SK-N-SH (cell line): ENCODE measurements around the gene MCTP2. TPM values are rescaled to one million over a fixed set of nuclear protein-coding genes. Genes with fewer than 3 reads are reported as not detected.

Source experiments
- CTCF ChIA-PET: fragments of 300-600, 350-600 bp; formaldehyde crosslinking; extraction: SDS; loops from one replicate; lab custom pipeline; 2021; lab: Yijun Ruan, JAX
- POLR2A ChIA-PET: fragments of 350-600 bp; sonication (Branson Sonifier 250); formaldehyde crosslinking; extraction: SDS; loops from one replicate; lab custom pipeline; 2020; ENCODE audit warnings: antibody characterized with exemption, inconsistent platforms; lab: Yijun Ruan, JAX
- DNase-seq: peaks from one replicate; pipeline ENCODE4 v3.0.0; 2012
- H2AFZ ChIP-seq: fragments of 200-600 bp; sonication (generic); 2 replicates; pipeline ENCODE4 v1.8.1; 2016; ENCODE audit warnings: antibody characterized with exemption, mild to moderate bottlenecking, low read depth
- H3F3A ChIP-seq: fragments of 200-600 bp; sonication (generic); replicated peaks from 2 replicates; pipeline ENCODE3; 2016; ENCODE audit warnings: antibody characterized with exemption, mild to moderate bottlenecking; ENCODE audit not compliant: insufficient read depth
- H3K27ac ChIP-seq, 2 experiments: fragments of 200-500 bp in 1 of 2; fragments of 200-600 bp in 1 of 2; sonication (Bioruptor generic) in 1 of 2; sonication (generic), shearing (Covaris generic) in 1 of 2; 2 replicates each; pipeline versions ENCODE4 v1.5.1 to v1.6.1; 2014 to 2016; ENCODE audit warnings: low read depth in 2 of 2, inconsistent platforms in 1 of 2, low read length in 1 of 2, mild to moderate bottlenecking in 1 of 2, mixed read lengths in 1 of 2
- H3K27me3 ChIP-seq: fragments of 200-600 bp; sonication (generic), shearing (Covaris generic); 2 replicates; pipeline ENCODE4 v1.6.1; 2016; ENCODE audit warnings: mixed run types; ENCODE audit not compliant: insufficient read depth
- H3K36me3 ChIP-seq, 2 experiments: fragments of 200-500 bp in 1 of 2; fragments of 200-600 bp in 1 of 2; sonication (Bioruptor generic) in 1 of 2; sonication (generic) in 1 of 2; replicated peaks in 1 of 2; 2 replicates each; pipeline versions ENCODE3 to v1.5.1; 2014 to 2016; ENCODE audit warnings: low read length in 1 of 2, mild to moderate bottlenecking in 1 of 2; ENCODE audit not compliant: insufficient read depth in 2 of 2, control insufficient read depth in 1 of 2
- H3K4me1 ChIP-seq, 2 experiments: fragments of 200-500 bp in 1 of 2; fragments of 200-600 bp in 1 of 2; sonication (Bioruptor generic) in 1 of 2; sonication (generic), shearing (Covaris generic) in 1 of 2; 2 replicates each; pipeline versions ENCODE4 v1.5.1 to v1.6.1; 2014 to 2016; ENCODE audit warnings: low read depth in 1 of 2, low read length in 1 of 2, mixed run types in 1 of 2; ENCODE audit not compliant: insufficient read depth in 2 of 2, control insufficient read depth in 1 of 2
- H3K4me2 ChIP-seq: fragments of 200-600 bp; sonication (generic), shearing (Covaris generic); 2 replicates; pipeline ENCODE4 v1.6.1; 2017; ENCODE audit warnings: mixed run types
- H3K4me3 ChIP-seq, 2 experiments: fragments of 200-500 bp in 1 of 2; fragments of 200-600 bp in 1 of 2; sonication (Bioruptor generic) in 1 of 2; sonication (generic), shearing (Covaris generic) in 1 of 2; 2 replicates each; pipeline versions ENCODE4 v1.5.1 to v1.8.1; 2014 to 2016; ENCODE audit warnings: low read depth in 2 of 2, inconsistent platforms in 1 of 2, low read length in 1 of 2, mild to moderate bottlenecking in 1 of 2, mixed read lengths in 1 of 2, moderate library complexity in 1 of 2
- H3K79me2 ChIP-seq: fragments of 200-600 bp; sonication (generic); 2 replicates; pipeline ENCODE4 v1.8.1; 2017; ENCODE audit warnings: mild to moderate bottlenecking; ENCODE audit not compliant: insufficient read depth
- H3K9ac ChIP-seq: fragments of 200-600 bp; sonication (generic); 2 replicates; pipeline ENCODE4 v1.6.1; 2017; ENCODE audit warnings: mixed run types
- H3K9me2 ChIP-seq: fragments of 200-600 bp; sonication (generic); 2 replicates; pipeline ENCODE4 v1.6.1; 2017; ENCODE audit warnings: mixed run types
- H3K9me3 ChIP-seq: fragments of 200-600 bp; sonication (generic); 2 replicates; pipeline ENCODE4 v1.6.1; 2017; ENCODE audit warnings: mixed run types, mild to moderate bottlenecking, moderate library complexity
- H4K20me1 ChIP-seq: fragments of 200-600 bp; sonication (generic); 2 replicates; pipeline ENCODE4 v1.6.1; 2017; ENCODE audit warnings: mild to moderate bottlenecking, mixed run types; ENCODE audit not compliant: insufficient read depth
- EP300 ChIP-seq, 2 experiments: IDR thresholded peaks; 2 replicates each; pipeline versions ENCODE4 v1.4.0 to v1.6.1; 2012; ENCODE audit warnings: borderline replicate concordance in 1 of 2, low read depth in 1 of 2, low read length in 1 of 2
- EZH2phosphoT487 ChIP-seq: fragments of 200-600 bp; sonication (generic); IDR thresholded peaks from 2 replicates; pipeline ENCODE4 v1.6.1; 2017; ENCODE audit warnings: low read depth, mixed run types, mild to moderate bottlenecking, antibody characterized with exemption, moderate library complexity, borderline replicate concordance
- FOSL2 ChIP-seq: IDR thresholded peaks from 2 replicates; pipeline ENCODE4 v1.4.0; 2012; ENCODE audit warnings: low read depth, mild to moderate bottlenecking, moderate library complexity, borderline replicate concordance
- FOXJ3 ChIP-seq: sonication (generic); formaldehyde crosslinking; IDR thresholded peaks from 2 replicates; pipeline ENCODE4 v1.5.1; 2020; ENCODE audit warnings: mild to moderate bottlenecking, missing genetic modification reagents
- GABPA ChIP-seq: IDR thresholded peaks from 2 replicates; pipeline ENCODE4 v1.4.0; 2012; ENCODE audit warnings: low read depth, mild to moderate bottlenecking
- GATA2 ChIP-seq: sonication (generic); formaldehyde crosslinking; IDR thresholded peaks from 2 replicates; pipeline ENCODE4 v1.5.0; 2020; ENCODE audit warnings: mild to moderate bottlenecking, missing genetic modification reagents
- MEF2A ChIP-seq: IDR thresholded peaks from 2 replicates; pipeline ENCODE4 v1.4.0; 2012; ENCODE audit warnings: low read depth, borderline replicate concordance
- NRF1 ChIP-seq: IDR thresholded peaks from 2 replicates; pipeline ENCODE4 v1.6.1; 2012; ENCODE audit warnings: low read depth, mild to moderate bottlenecking, low read length
- POLR2AphosphoS5 ChIP-seq: IDR thresholded peaks from 2 replicates; pipeline ENCODE4 v1.6.1; 2012; ENCODE audit warnings: low read depth, low read length
- RXRA ChIP-seq: IDR thresholded peaks from 2 replicates; pipeline ENCODE4 v1.4.0; 2012; ENCODE audit warnings: low read depth, mild to moderate bottlenecking, borderline replicate concordance
- SIN3A ChIP-seq: IDR thresholded peaks from 2 replicates; pipeline ENCODE4 v1.6.1; 2012; ENCODE audit warnings: low read depth, mild to moderate bottlenecking, low read length, moderate library complexity, borderline replicate concordance
- TAF1 ChIP-seq: IDR thresholded peaks from 2 replicates; pipeline ENCODE4 v1.6.1; 2012; ENCODE audit warnings: low read depth, mild to moderate bottlenecking, low read length, moderate library complexity, borderline replicate concordance
- WGBS: methylation state at CpG from one replicate; pipeline ENCODE4 v1.1.6; 2017; ENCODE audit warnings: low lambda C conversion rate; 5-methylcytosine and 5-hydroxymethylcytosine counted together
- polyA plus RNA-seq, 3 experiments: library from polyadenylated mRNA; depleted of rRNA; stranded (reverse); fragments of >200 nt; gene quantifications; 2 replicates each; pipeline ENCODE4 v1.2.3, GENCODE V29; 2012
- TF ChIP-seq, protein P1 (sequence below): IDR thresholded peaks from 2 replicates; pipeline ENCODE4 v1.4.0; 2012; ENCODE audit warnings: low read depth, borderline replicate concordance
- TF ChIP-seq, protein P2 (sequence below): IDR thresholded peaks from 2 replicates; pipeline ENCODE4; 2012
- TF ChIP-seq, protein P3 (sequence below): IDR thresholded peaks from 2 replicates; pipeline ENCODE4 v1.6.1; 2012; ENCODE audit warnings: mild to moderate bottlenecking, low read depth, low read length, moderate library complexity

MCTP2 gene
- polyA plus RNA-seq, 1 of the 3 experiments (the other 2 are of a cell fraction), result 0.26 TPM

DNA sequence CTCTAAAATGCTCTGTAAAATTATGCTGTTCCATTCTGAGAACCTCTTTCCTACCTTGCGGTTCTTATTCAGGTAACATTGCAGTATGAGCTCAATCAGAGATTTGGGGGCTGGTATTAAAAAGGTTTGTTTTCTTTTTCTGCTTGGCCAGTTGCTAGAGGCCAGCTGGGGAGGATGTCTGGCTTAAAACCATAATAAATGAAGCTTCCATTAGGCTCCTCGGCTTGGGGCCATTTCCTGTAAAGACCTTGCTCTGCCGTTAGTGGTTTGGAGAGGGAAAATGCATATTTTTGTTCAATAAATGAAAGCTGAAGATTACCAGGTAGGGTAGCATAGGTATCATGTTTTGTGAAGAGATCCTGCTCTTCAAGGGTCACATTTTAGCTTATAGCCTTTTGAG is 55.2 kb downstream of the MCTP2 start:
- no peaks in the 10 kb centered on the region for H3K79me2 ChIP-seq

DNA sequence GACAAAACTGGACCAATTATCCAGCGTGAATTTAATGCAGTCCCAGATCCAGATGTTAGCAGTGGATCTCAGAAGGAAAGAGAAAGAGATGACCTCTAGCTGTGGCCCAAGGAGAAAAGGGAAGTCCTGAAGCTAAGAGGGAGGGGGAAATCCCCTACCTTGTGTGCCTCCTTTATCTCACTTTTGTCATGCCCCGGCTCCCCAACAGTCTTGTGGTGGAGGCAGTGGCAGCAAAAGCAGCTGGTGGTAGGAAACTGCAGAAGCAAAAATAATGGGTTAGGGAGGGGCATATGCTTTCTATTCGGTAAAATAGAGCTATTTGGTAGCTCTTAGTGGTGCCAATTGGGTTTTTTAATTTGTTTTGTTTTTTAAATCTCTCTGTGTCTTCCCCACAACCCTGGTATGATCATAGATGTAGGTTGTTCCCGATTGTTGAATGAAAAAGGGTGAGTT is 56.5 kb downstream of the MCTP2 start:
- Histone ChIP-seq H3K4me2 (no peak overlapping the region), H3K27me3 (no peaks in the 10 kb centered on the region), H3K4me3 (no peak overlapping the region), H3K9ac (no peak overlapping the region), H3K9me3 (no peaks in the 10 kb centered on the region; the same call in 1 of the 2 replicates), H3K27ac (peak overlapping the region in 1 of 2 experiments; percentile 94; a peak in 2 of 4 replicates), H3K4me1 (peaks cover 0 to 22% of the 10 kb centered on the region in 2 experiments; a peak in 2 of 4 replicates), H3K36me3 (no peaks in the 10 kb centered on the region), H3K79me2 (no peaks in the 10 kb centered on the region), H2AFZ (no peak overlapping the region), H4K20me1 (no peaks in the 10 kb centered on the region), H3K9me2 (no peaks in the 10 kb centered on the region), H3F3A (no peaks in the 10 kb centered on the region)
- POLR2A ChIA-PET, result no interaction called here
- CTCF ChIA-PET, result interaction anchor here (0.6 to 6.4 kb wide), 4 partner anchors 26 to 125 kb away, joined by 3 to 34 read pairs (median 4); no protein-coding TSS in a partner anchor
- peak; percentile 14 for DNase-seq
- 24% methylated on average over 4 of the region's 4 CpGs for WGBS
- no peak for TF ChIP-seq NRF1
- no peak for TF ChIP-seq FOSL2
- TF ChIP-seq FOXJ3 (CRISPR knock-in tag), result no peak
- no peak for TF ChIP-seq POLR2AphosphoS5
- TF ChIP-seq GATA2 (CRISPR knock-in tag), result no peak
- no peak for TF ChIP-seq MEF2A
- TF ChIP-seq, protein P1, sequence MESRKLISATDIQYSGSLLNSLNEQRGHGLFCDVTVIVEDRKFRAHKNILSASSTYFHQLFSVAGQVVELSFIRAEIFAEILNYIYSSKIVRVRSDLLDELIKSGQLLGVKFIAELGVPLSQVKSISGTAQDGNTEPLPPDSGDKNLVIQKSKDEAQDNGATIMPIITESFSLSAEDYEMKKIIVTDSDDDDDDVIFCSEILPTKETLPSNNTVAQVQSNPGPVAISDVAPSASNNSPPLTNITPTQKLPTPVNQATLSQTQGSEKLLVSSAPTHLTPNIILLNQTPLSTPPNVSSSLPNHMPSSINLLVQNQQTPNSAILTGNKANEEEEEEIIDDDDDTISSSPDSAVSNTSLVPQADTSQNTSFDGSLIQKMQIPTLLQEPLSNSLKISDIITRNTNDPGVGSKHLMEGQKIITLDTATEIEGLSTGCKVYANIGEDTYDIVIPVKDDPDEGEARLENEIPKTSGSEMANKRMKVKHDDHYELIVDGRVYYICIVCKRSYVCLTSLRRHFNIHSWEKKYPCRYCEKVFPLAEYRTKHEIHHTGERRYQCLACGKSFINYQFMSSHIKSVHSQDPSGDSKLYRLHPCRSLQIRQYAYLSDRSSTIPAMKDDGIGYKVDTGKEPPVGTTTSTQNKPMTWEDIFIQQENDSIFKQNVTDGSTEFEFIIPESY, result no peak
- no peak for TF ChIP-seq TAF1
- TF ChIP-seq EZH2phosphoT487, result no peak
- no peak for TF ChIP-seq SIN3A

More for the DNA sequence above, 55.2 kb downstream of the MCTP2 start:
- H3F3A ChIP-seq, result no peaks in the 10 kb centered on the region
- 9% methylated on average over 3 of the region's 3 CpGs for WGBS
- no peak overlapping the region for H3K4me3 ChIP-seq
- no peak overlapping the region for H3K4me2 ChIP-seq
- DNase-seq, result peak; percentile 33
- CTCF ChIA-PET, result interaction anchor here (1.6 to 6.4 kb wide), 2 partner anchors 15 to 37 kb away, joined by 4 to 34 read pairs; no protein-coding TSS in a partner anchor
- no peak for TF ChIP-seq SIN3A
- TF ChIP-seq EZH2phosphoT487, result no peak
- no peak for TF ChIP-seq GABPA
- no peak for TF ChIP-seq RXRA
- peak in 1 of 2 experiments; percentile 24; a peak in 1 of 4 replicates for TF ChIP-seq EP300 (IDR thresholded peaks at IDR 0.05; ENCODE audit: borderline replicate concordance in 1 of 2, low read depth in 1 of 2, low read length in 1 of 2)
- TF ChIP-seq, protein P2, sequence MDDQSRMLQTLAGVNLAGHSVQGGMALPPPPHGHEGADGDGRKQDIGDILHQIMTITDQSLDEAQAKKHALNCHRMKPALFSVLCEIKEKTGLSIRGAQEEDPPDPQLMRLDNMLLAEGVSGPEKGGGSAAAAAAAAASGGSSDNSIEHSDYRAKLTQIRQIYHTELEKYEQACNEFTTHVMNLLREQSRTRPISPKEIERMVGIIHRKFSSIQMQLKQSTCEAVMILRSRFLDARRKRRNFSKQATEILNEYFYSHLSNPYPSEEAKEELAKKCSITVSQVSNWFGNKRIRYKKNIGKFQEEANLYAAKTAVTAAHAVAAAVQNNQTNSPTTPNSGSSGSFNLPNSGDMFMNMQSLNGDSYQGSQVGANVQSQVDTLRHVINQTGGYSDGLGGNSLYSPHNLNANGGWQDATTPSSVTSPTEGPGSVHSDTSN, result no peak
- TF ChIP-seq, protein P3, sequence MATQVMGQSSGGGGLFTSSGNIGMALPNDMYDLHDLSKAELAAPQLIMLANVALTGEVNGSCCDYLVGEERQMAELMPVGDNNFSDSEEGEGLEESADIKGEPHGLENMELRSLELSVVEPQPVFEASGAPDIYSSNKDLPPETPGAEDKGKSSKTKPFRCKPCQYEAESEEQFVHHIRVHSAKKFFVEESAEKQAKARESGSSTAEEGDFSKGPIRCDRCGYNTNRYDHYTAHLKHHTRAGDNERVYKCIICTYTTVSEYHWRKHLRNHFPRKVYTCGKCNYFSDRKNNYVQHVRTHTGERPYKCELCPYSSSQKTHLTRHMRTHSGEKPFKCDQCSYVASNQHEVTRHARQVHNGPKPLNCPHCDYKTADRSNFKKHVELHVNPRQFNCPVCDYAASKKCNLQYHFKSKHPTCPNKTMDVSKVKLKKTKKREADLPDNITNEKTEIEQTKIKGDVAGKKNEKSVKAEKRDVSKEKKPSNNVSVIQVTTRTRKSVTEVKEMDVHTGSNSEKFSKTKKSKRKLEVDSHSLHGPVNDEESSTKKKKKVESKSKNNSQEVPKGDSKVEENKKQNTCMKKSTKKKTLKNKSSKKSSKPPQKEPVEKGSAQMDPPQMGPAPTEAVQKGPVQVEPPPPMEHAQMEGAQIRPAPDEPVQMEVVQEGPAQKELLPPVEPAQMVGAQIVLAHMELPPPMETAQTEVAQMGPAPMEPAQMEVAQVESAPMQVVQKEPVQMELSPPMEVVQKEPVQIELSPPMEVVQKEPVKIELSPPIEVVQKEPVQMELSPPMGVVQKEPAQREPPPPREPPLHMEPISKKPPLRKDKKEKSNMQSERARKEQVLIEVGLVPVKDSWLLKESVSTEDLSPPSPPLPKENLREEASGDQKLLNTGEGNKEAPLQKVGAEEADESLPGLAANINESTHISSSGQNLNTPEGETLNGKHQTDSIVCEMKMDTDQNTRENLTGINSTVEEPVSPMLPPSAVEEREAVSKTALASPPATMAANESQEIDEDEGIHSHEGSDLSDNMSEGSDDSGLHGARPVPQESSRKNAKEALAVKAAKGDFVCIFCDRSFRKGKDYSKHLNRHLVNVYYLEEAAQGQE, result no peak
- TF ChIP-seq, all 33 proteins: peak for 1
- Histone ChIP-seq H3K9me2 (no peaks in the 10 kb centered on the region), H4K20me1 (no peaks in the 10 kb centered on the region), H3K36me3 (no peaks in the 10 kb centered on the region), H3K9ac (no peak overlapping the region), H3K9me3 (peaks cover 4% of the 10 kb centered on the region; the same call in 1 of the 2 replicates), H3K27ac (peak overlapping the region in 1 of 2 experiments; percentile 94; a peak in 2 of 4 replicates), H3K4me1 (peaks cover 0 to 22% of the 10 kb centered on the region in 2 experiments; a peak in 2 of 4 replicates), H2AFZ (no peak overlapping the region), H3K27me3 (no peaks in the 10 kb centered on the region)
- POLR2A ChIA-PET, result interaction anchor here (0.6 kb wide), 1 partner anchor 45 kb away, joined by 3 read pairs; no protein-coding TSS in a partner anchor
